HG03135 (cell line): Measurements from ENCODE around the gene MOBP.
"Not testable (repeated sequence)": the region's sequence is repeated elsewhere in the genome, so short reads cannot be mapped to it uniquely, and the experiment has no call there.

Experiments
- ATAC-seq: cut with Tn5 transposase; IDR thresholded peaks from one replicate; pipeline ENCODE4 v1.9.1; 2021; ENCODE audit warnings: mild to moderate bottlenecking, moderate library complexity; ENCODE audit not compliant: unreplicated experiment

The MOBP gene

GRCh38 chr3:39448506-39449233 is 18.8 kb upstream of the MOBP start:
- ATAC-seq = no peak

GRCh38 chr3:39449796-39450195 is 17.7 kb upstream of the MOBP start:
- ATAC-seq = no peak

GRCh38 chr3:39453134-39453533 is 14.3 kb upstream of the MOBP start:
- peak; percentile 74 for ATAC-seq

- ATAC-seq = not testable (repeated sequence)
These were observed 13.6 kb upstream of the MOBP start for GRCh38 chr3:39453872-39454271.

GRCh38 chr3:39454591-39455217 is 12.8 kb upstream of the MOBP start:
- no peak for ATAC-seq

- no peak for ATAC-seq
These were observed 11.3 kb upstream of the MOBP start for GRCh38 chr3:39456159-39456558.

GRCh38 chr3:39457361-39457760 is 10.1 kb upstream of the MOBP start:
- no peak for ATAC-seq

- not testable (repeated sequence) for ATAC-seq
These were observed 8.9 kb upstream of the MOBP start for GRCh38 chr3:39458579-39458978.

- ATAC-seq = no peak
These were observed 6.8 kb upstream of the MOBP start for GRCh38 chr3:39460677-39461076.

- ATAC-seq = no peak
These were observed 4.2 kb upstream of the MOBP start for GRCh38 chr3:39463269-39463668.

- ATAC-seq = no peak
These were observed 492 bp upstream of the MOBP start for GRCh38 chr3:39466988-39467387.

- no peak for ATAC-seq
These were observed 592 bp downstream of the MOBP start for GRCh38 chr3:39468108-39468436.

GRCh38 chr3:39469258-39469657 is 1.8 kb downstream of the MOBP start:
- no peak for ATAC-seq

GRCh38 chr3:39469945-39470344 is 2.5 kb downstream of the MOBP start:
- ATAC-seq = no peak

GRCh38 chr3:39471652-39472051 is 4.2 kb downstream of the MOBP start:
- no peak for ATAC-seq

- no peak for ATAC-seq
These were observed 6.1 kb downstream of the MOBP start for GRCh38 chr3:39473452-39474125.

GRCh38 chr3:39474126-39474515 is 6.6 kb downstream of the MOBP start:
- ATAC-seq = no peak

GRCh38 chr3:39476783-39477182 is 9.3 kb downstream of the MOBP start:
- no peak for ATAC-seq

- no peak for ATAC-seq
These were observed 10.7 kb downstream of the MOBP start for GRCh38 chr3:39478226-39478625.

GRCh38 chr3:39479701-39480414 is 12.4 kb downstream of the MOBP start:
- no peak for ATAC-seq

- ATAC-seq = no peak
These were observed 18.1 kb downstream of the MOBP start for GRCh38 chr3:39485547-39485946.

GRCh38 chr3:39491014-39491413 is 23.5 kb downstream of the MOBP start:
- no peak for ATAC-seq
